Superior temporal gyrus (tissue), 1 donor: ENCODE data around the gene SLC6A4.
"Not testable (repeated sequence)": the region's sequence is repeated elsewhere in the genome, so short reads cannot be mapped to it uniquely, and the experiment has no call there.

Source experiments
- DNase-seq: peaks from one replicate; pipeline ENCODE4 v3.0.0-alpha.2; 2016; ENCODE audit errors: extremely low spot score

SLC6A4 gene

GRCh38 chr17:30219315-30219714, 16.2 kb downstream of the SLC6A4 start:
- no peak for DNase-seq

DNA sequence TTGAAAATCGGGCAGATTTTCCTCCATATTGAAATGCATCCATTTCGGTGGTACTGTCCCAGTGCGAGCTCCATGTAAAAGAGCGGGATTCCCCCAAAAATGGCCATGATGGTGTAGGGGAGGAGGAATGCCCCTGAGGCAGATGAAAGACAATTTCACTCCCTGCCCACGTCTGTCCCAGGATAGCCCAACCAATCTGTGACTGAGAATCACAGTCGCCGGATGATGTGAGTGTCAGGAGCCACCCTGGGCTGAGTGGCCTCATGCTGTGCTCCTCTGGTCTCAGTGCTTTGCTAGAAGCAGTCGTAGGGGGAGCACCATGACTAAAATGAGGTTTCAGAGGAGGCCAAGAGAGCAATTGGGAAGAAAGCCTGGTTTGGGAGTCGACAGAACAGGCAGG, 16.7 kb downstream of the SLC6A4 start:
- DNase-seq, result no peak

DNA sequence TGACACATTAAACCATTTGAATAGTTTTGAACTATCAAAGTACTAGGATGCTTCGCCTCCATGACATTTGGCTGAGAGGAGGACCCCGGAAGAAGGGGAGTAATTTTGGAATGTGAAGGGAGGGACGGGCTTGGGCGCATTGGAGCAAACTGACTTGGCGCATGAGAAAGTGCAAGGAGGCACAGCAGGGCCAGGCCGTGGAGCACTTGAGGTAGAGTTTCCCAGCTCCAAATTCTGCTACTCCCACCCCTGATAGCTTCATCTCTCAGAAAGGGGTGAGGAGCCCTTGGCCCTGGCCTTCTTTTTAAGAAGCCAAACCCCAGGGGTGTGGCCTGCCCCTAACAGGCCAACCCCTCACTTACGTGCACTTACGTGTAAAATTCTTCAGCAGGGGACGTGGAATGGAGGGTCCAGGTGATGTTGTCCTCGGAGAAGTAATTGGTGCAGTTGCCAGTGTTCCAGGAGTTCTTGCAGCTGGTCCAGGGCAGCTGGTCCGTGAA, 17.7 kb downstream of the SLC6A4 start:
- no peak for DNase-seq

DNA sequence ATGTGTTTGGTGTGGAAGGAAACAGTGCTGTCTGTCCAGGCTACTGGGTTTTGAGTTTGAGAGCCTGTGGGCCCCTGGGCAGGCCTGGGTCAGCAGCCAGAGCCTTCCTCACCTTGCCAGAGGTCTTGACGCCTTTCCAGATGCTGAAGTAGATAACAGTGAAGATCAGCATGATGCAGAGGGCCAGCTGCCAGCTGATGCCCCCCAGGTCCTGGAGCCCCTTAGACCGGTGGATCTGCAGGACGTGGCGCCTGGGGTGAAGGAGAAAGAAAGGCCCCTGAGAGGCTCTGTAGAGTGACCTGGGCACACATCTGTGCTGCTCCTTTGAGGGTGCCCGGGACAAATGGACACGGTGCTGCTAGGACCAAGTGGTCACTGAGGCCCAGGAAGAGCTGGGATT, 18.4 kb downstream of the SLC6A4 start:
- DNase-seq, result no peak

- no peak for DNase-seq
Observed at GRCh38 chr17:30212750-30213149, 22.7 kb downstream of the SLC6A4 start.

DNA sequence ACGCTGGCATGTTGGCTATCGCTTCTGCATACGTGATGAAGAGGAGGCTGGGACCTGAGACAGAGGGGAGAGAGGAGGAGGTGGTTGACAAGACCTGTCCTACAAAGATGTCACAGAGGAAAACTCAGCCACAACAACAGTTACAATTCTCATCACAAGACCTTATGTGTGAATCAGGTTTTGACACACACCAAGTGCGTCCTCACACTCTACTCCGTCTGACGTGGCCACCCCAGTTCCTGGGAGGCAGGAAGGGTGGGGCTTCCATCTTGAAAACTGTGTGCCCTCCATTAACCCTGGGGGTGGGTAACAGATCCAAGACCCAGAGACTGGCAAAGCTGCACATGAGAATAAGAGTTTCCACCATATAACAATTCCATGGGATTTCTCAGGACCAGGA, 24.1 kb downstream of the SLC6A4 start:
- no peak for DNase-seq

- DNase-seq, result no peak
Observed at GRCh38 chr17:30210901-30211300, 24.6 kb downstream of the SLC6A4 start.

GRCh38 chr17:30210366-30210765, 25.1 kb downstream of the SLC6A4 start:
- DNase-seq, result no peak

DNA sequence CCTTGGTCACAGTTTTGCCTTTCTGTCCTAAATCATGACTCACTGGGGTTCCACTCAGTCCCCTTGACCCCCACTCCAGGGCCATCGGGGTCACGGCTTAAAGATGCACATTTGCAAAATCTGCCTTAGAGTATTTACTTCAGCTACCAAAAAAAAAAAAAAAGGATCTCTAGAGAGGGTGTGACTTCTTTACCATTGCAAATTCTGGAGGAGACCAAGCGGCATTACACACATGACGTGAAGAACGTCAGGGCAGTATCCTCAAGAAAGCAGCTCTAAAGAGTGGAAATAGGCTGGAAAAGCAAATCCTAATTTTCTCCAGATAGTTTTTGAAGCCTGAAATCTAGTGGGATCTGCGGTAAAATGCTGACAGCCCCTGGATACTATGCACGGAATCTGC, 25.6 kb downstream of the SLC6A4 start:
- DNase-seq, result no peak

DNA sequence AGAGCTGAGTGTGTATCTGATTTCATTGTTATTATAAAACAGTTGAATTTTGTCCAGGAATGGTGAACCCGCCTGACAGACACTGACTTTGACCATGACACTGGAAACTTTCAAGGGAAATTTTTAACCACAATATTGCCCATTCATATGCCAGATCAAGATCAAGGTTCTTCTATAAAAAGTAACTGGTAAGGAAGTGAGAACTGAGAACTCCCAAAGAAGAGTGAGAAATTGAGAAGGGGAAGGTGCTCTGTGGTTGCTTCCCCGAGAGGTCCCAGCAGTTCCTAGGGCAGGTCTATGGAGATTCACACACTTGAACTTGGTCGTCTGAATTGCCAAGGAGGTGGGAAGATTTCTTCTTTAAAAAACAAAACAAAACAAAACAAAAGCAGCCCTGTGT, 27.3 kb downstream of the SLC6A4 start:
- DNase-seq, result no peak

DNA sequence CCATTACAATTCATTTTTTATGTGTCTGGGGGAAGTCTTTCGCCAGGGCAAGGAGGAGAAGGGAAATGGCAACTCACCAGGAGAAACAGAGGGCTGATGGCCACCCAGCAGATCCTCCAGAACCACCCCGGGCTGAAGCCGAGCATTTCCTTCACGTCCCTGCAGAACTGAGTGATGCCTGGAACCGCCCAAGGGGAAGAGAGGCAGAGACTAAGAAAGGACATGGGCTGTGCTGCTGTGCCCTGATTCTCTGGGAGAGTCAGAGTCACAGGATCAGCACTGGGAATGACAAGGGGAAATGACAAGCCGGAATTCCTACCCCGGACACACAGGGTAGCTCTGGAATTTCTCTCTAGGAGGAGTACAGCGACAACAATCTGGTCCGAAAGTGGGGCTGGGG, 27.8 kb downstream of the SLC6A4 start:
- DNase-seq, result no peak

GRCh38 chr17:30203471-30203981, 32.0 kb downstream of the SLC6A4 start:
- no peak for DNase-seq

GRCh38 chr17:30200656-30201055, 34.8 kb downstream of the SLC6A4 start:
- not testable (repeated sequence) for DNase-seq

GRCh38 chr17:30200106-30200505, 35.4 kb downstream of the SLC6A4 start:
- DNase-seq, result no peak

GRCh38 chr17:30199600-30199999, 35.9 kb downstream of the SLC6A4 start:
- DNase-seq, result no peak

- no peak for DNase-seq
Observed at GRCh38 chr17:30197416-30197815, 38.1 kb downstream of the SLC6A4 start.

GRCh38 chr17:30196504-30196903, 39.0 kb downstream of the SLC6A4 start:
- DNase-seq, result no peak

DNA sequence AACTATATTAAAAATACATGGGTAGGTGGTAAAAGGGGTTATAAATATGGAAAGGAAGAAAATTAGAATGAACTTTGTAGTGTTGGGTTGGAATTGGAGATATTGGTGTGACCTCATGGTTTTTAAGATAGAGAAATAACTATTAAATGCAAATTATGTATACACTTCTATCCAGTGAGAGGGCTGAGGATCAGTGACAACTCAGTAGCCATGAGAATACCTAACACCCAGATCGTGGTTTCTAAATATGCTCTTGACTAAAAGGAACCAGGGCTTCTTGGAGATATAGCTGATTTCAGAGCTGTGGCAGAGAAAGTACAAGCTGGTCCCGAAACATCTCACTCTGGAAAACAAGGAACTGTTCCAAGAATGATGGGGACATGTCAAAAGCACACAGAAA, 44.4 kb downstream of the SLC6A4 start:
- DNase-seq, result peak; percentile 24

- no peak for DNase-seq
Observed at GRCh38 chr17:30188211-30188939, 47.1 kb downstream of the SLC6A4 start.

- no peak for DNase-seq
Observed at GRCh38 chr17:30187573-30187972, 47.9 kb downstream of the SLC6A4 start.

- DNase-seq, result no peak
Observed at GRCh38 chr17:30186761-30187160, 48.7 kb downstream of the SLC6A4 start.

DNA sequence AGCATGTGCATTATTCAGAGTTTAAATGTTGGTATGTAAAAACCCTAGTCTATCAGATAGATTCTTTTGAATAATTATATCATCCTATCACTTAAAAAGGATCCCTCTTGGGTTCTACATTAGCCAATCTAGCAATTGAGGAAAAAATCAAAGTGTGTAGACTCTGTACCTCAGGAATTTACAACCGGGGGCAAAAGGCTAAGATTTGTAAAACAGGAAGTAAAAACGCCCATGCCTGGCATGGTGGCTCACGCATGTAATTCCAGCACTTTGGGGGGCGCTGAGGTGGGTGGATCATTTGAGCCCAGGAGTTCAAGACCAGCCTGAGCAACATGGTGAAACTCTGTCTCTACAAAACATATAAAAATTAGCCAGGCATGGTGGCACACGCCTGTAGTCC, 58.6 kb downstream of the SLC6A4 start:
- DNase-seq, result no peak

GRCh38 chr17:30174556-30174955, 60.9 kb downstream of the SLC6A4 start:
- no peak for DNase-seq

DNA sequence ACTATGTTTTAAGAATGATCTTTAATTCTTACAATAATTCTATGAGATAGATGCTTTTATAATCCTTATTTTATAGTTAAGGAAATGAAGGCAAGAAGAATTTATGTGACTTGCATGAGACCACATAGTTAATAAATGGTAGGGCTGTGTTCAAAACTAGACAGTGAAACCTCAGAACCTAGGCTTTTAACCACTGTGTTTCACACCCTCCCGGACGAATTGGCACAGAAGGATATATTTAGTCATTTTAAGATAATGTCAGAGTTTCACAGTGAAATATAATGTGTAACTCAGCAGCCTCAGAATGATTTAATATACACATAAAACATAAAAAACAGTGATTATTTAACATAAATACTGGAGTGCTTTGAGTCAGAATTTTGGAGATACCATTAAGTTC, 61.8 kb downstream of the SLC6A4 start:
- DNase-seq, result no peak
